Neural cell (in vitro differentiated cells): Measurements from ENCODE around the gene LRMDA.

Source experiments
- CTCF ChIP-seq: fragments of 450-650 bp; IDR thresholded peaks from 2 replicates; pipeline ENCODE4 v1.5.1; 2014; ENCODE audit warnings: antibody characterized with exemption, mild to moderate bottlenecking, moderate library complexity; ENCODE audit not compliant: poor library complexity, severe bottlenecking
- EP300 ChIP-seq: fragments of 450-650 bp; conservative IDR thresholded peaks from 2 replicates; pipeline ENCODE4 v1.6.1; 2014; ENCODE audit warnings: antibody characterized with exemption, mild to moderate bottlenecking, moderate library complexity; ENCODE audit not compliant: poor library complexity, severe bottlenecking
- EZH2 ChIP-seq: fragments of 200-600, 300-800 bp; shearing (Covaris generic), sonication (generic); IDR thresholded peaks from 2 replicates; pipeline ENCODE4 v1.6.1; 2014; ENCODE audit warnings: antibody characterized with exemption, low read length, borderline replicate concordance, mild to moderate bottlenecking; ENCODE audit not compliant: insufficient read depth, poor library complexity, severe bottlenecking
- POLR2AphosphoS5 ChIP-seq: IDR thresholded peaks from 2 replicates; pipeline ENCODE4 v1.6.1; 2012
- RAD21 ChIP-seq: fragments of 450-650 bp; conservative IDR thresholded peaks from 2 replicates; pipeline ENCODE4 v1.6.1; 2014; ENCODE audit warnings: antibody characterized with exemption, mild to moderate bottlenecking, moderate library complexity
- REST ChIP-seq: IDR thresholded peaks from 2 replicates; pipeline ENCODE4 v1.6.1; 2012; ENCODE audit warnings: borderline replicate concordance
- SMC3 ChIP-seq: fragments of 450-650 bp; conservative IDR thresholded peaks from 2 replicates; pipeline ENCODE4 v1.6.1; 2014; ENCODE audit warnings: antibody characterized with exemption, mild to moderate bottlenecking, moderate library complexity; ENCODE audit not compliant: poor library complexity
- TAF1 ChIP-seq: IDR thresholded peaks from 2 replicates; pipeline ENCODE4 v1.6.1; 2012; ENCODE audit warnings: low read depth

DNA sequence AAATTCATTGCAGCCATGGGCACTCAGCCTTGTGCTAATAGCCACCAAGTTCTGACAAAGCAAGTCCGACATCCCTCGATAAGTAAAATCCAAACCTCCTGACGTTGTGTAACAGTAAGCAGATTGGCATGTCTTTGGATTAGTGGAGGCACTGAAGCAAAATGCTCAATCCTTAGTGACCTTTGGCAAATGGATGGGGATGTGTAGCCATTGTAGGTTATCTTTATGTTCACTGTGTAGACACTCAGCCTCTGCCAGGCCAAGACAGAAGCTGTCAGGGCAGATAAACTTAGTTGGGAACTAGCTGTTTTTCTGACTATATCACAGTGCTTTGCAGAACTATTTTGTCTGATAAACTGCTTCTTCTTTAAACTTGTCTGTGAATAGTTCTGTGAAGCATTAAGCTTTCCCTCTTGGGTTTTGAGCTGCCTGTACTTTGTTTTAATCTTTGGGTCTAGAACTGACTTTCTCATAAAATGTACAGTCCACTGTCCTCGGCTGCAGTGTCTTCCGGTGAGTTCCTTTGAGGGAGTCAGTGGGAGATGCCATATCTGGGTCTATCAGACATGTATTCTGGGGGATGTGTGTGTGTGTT, 220.8 kb downstream of the LRMDA start:
- TF ChIP-seq CTCF: no peak
- TF ChIP-seq POLR2AphosphoS5: no peak
- no peak for TF ChIP-seq SMC3
- TF ChIP-seq EZH2: no peak
- TF ChIP-seq TAF1: no peak
- TF ChIP-seq REST: no peak
- TF ChIP-seq EP300: no peak
- TF ChIP-seq RAD21: no peak
